GM12874 (cell line): ENCODE results near the gene SNX21.

ENCODE experiments used
- CTCF ChIP-seq: IDR thresholded peaks from 2 replicates; pipeline ENCODE4 v1.5.1; 2011; ENCODE audit warnings: low read depth, mild to moderate bottlenecking, control low read depth, low read length, moderate library complexity; ENCODE audit not compliant: insufficient read depth

SNX21 gene

DNA sequence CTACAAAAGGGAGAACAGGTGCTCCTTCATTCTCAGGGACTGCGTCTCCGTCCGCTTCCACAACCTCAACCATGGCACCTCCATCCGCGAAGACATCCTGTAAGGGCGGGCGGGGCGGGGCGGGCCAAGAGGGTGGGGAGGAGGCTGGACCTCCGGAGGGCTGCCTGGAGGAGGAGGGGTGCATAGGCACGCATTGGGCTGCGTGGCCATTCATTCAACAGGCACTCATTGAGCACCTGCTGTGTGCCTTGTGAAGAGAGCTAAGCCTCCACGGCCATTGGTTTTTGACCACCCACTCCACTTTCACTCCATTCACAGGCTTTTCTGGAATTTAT, 24.2 kb downstream of the SNX21 start:
- TF ChIP-seq CTCF: no peak

DNA sequence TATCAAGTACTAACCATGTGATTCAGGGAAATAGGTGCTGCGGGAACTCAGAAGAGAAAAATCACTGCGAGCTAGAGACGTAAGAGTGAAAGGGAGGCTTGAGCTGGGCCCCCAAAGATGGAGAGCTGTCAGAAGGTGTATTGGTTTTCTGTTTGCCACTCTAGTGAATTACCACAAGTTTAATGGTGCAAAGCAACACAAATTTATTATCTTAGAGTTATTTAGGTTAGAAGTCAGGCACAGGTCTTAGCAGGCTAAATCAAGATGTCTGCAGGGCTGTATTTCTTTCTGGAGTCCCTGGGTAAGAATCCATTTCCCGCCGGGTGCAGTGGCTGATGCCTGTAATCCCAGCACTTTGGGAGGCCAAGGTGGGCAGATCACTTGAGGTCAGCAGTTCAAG, 26.3 kb downstream of the SNX21 start:
- no peak for TF ChIP-seq CTCF

- TF ChIP-seq CTCF: no peak
Observed at GRCh38 chr20:45860560-45861220, 27.1 kb downstream of the SNX21 start.

DNA sequence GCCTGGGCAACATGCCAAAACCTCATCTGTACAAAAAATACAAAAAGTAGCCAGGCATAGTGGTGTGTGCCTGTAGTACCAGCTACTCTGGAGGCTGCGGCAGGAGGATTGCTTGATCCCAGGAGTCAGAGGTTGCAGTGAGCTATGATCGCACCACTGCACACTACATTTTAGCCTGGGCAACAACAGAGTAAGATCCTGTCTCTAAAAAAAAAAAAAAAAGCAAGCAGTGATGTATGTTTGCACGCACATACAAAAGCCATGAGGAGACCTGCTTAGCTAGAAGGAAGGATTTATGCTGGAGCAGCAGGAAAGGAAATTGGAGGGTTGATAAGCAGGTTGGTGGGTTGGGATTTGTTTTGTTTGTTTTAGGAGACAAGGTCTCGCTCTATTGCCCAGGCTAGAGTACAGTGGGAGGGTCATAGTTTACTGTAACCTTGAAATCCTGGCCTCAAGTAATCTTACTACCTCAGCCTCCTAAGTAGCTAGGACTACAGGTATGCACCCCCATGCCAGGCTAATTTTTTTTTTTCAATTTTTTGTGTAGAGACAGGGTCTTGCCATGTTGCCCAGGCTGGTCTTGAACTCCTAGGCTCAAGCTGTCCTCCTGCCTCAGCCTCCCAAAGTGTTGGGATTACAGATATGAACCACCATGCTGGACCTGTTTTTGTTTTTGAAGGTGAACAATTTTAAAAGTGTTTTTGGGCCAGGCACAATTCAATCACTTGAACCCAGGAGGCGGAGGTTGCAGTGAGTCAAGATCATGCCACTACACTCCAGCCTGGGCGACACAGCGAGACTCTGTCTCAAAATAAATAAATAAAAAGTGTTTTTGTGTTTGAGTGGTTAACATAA, 27.8 kb downstream of the SNX21 start:
- TF ChIP-seq CTCF: no peak

GRCh38 chr20:45863543-45864470, 30.2 kb downstream of the SNX21 start:
- no peak for TF ChIP-seq CTCF

DNA sequence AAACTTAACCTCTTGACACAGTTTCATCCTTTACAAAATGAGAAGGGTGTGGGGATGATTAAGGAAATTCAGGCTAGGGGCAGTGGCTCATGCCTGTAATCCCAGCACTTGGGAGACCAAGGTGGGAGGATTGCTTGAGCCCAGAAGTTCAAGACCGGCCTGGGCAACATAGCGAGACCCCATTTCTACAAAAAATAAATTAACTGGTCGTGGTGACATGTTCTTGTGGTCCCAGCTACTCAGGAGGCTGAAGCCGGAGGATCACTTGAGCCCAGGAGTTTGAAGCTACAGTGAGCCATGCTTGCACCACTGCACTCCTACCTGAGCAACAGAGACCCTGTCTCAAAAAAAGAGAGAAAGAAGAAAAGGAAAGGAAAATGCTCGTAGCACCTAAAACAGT, 32.9 kb downstream of the SNX21 start:
- no peak for TF ChIP-seq CTCF
